Hindlimb muscle (tissue), 1 donor: Measurements from ENCODE around the gene SMIM38. TPM values are rescaled to one million over a fixed set of nuclear protein-coding genes. Genes with fewer than 3 reads are reported as not detected.

Experiments
- DNase-seq: peaks from one replicate; pipeline ENCODE4 v3.0.0-alpha.2; 2013
- polyA plus RNA-seq: library from polyadenylated mRNA; unstranded; fragments of 120-200 nt; gene quantifications from one replicate; pipeline ENCODE4 v1.2.1, GENCODE V29; 2013; ENCODE audit not compliant: insufficient read length

SMIM38 gene
- polyA plus RNA-seq, 1 donor: 0.12 TPM

- DNase-seq: no peak
Observed at GRCh38 chr11:69160296-69161116, 4.8 kb downstream of the SMIM38 start.

- DNase-seq: no peak
Observed at GRCh38 chr11:69161117-69161407, 5.3 kb downstream of the SMIM38 start.

GRCh38 chr11:69162505-69162904 lies 6.8 kb downstream of the SMIM38 start:
- DNase-seq: no peak

GRCh38 chr11:69163842-69164241 lies 8.1 kb downstream of the SMIM38 start:
- DNase-seq: no peak

- no peak for DNase-seq
Observed at GRCh38 chr11:69164824-69165223, 9.1 kb downstream of the SMIM38 start.

- DNase-seq: no peak
Observed at GRCh38 chr11:69165775-69166174, 10.0 kb downstream of the SMIM38 start.

GRCh38 chr11:69166218-69167115 lies 10.7 kb downstream of the SMIM38 start:
- peak; percentile 54 for DNase-seq

GRCh38 chr11:69167130-69167915 lies 11.6 kb downstream of the SMIM38 start:
- no peak for DNase-seq

- DNase-seq: no peak
Observed at GRCh38 chr11:69167916-69168691, 12.4 kb downstream of the SMIM38 start.

- DNase-seq: no peak
Observed at GRCh38 chr11:69169479-69169878, 13.7 kb downstream of the SMIM38 start.

- DNase-seq: no peak
Observed at GRCh38 chr11:69170704-69171103, 15.0 kb downstream of the SMIM38 start.

GRCh38 chr11:69171476-69172240 lies 15.9 kb downstream of the SMIM38 start:
- DNase-seq: no peak

- DNase-seq: no peak
Observed at GRCh38 chr11:69172674-69173073, 16.9 kb downstream of the SMIM38 start.

- DNase-seq: no peak
Observed at GRCh38 chr11:69173331-69173730, 17.6 kb downstream of the SMIM38 start.

GRCh38 chr11:69173925-69174581 lies 18.3 kb downstream of the SMIM38 start:
- no peak for DNase-seq

- no peak for DNase-seq
Observed at GRCh38 chr11:69174841-69175240, 19.1 kb downstream of the SMIM38 start.

GRCh38 chr11:69178819-69179482 lies 23.2 kb downstream of the SMIM38 start:
- DNase-seq: no peak

GRCh38 chr11:69180226-69180625 lies 24.5 kb downstream of the SMIM38 start:
- no peak for DNase-seq

GRCh38 chr11:69180726-69181125 lies 25.0 kb downstream of the SMIM38 start:
- DNase-seq: no peak

- DNase-seq: no peak
Observed at GRCh38 chr11:69183613-69184012, 27.9 kb downstream of the SMIM38 start.
